K562 (cell line): ENCODE results near the gene C16orf92. TPM values are rescaled to one million over a fixed set of nuclear protein-coding genes. Genes with fewer than 3 reads are reported as not detected.

Experiments used
- BHLHE40 ChIP-seq: IDR thresholded peaks from 2 replicates; pipeline ENCODE4 v1.6.1; 2011; ENCODE audit warnings: low read length, improper control_type of control experiment
- EHMT2 ChIP-seq: fragments of 450-650 bp; IDR thresholded peaks from 2 replicates; pipeline ENCODE4 v1.6.1; 2018; ENCODE audit warnings: antibody characterized with exemption
- ERF ChIP-seq: fragments of 450-650 bp; formaldehyde crosslinking; IDR thresholded peaks from 2 replicates; pipeline ENCODE4 v1.4.0; 2020; ENCODE audit warnings: mild to moderate bottlenecking, mixed read lengths
- ESRRB ChIP-seq: fragments of 250-450 bp; sonication (Bioruptor Pico); IDR thresholded peaks from 2 replicates; pipeline ENCODE4 v1.5.0; 2020; ENCODE audit warnings: mild to moderate bottlenecking, moderate library complexity, borderline replicate concordance
- KHSRP ChIP-seq: fragments of 450-650 bp; IDR thresholded peaks from 2 replicates; pipeline ENCODE4 v1.6.1; 2017
- MEF2D ChIP-seq: conservative IDR thresholded peaks from 2 replicates; pipeline ENCODE4 v1.6.1; 2016; ENCODE audit warnings: low read depth, missing genetic modification characterization, missing compliant biosample characterization
- MYC ChIP-seq, 2 experiments: fragments of 250-450 bp in 1 of 2; sonication (Bioruptor Pico) in 1 of 2; IDR thresholded peaks; 2 replicates each; pipeline versions ENCODE4 v1.5.1 to v1.6.1; 2012 to 2021; ENCODE audit warnings: low read depth in 2 of 2, borderline replicate concordance in 1 of 2, improper control_type of control experiment in 1 of 2, low read length in 1 of 2, mild to moderate bottlenecking in 1 of 2, moderate library complexity in 1 of 2
- NCOA1 ChIP-seq: fragments of 450-650 bp; IDR thresholded peaks from 2 replicates; pipeline ENCODE4 v1.6.1; 2016; ENCODE audit warnings: low read depth
- POU5F1 ChIP-seq: fragments of 150-350 bp; IDR thresholded peaks from 2 replicates; pipeline ENCODE4 v1.6.1; 2014; ENCODE audit warnings: borderline replicate concordance, low read length, low read depth, mild to moderate bottlenecking; ENCODE audit not compliant: partially characterized antibody
- PURB ChIP-seq: sonication (generic); formaldehyde crosslinking; IDR thresholded peaks from 2 replicates; pipeline ENCODE4 v1.9.0; 2021; ENCODE audit warnings: low read depth, mild to moderate bottlenecking, missing genetic modification reagents
- TCF15 ChIP-seq: fragments of 250-450 bp; sonication (Bioruptor Pico); IDR thresholded peaks from 2 replicates; pipeline ENCODE4 v1.8.0; 2022; ENCODE audit warnings: moderate library complexity, mild to moderate bottlenecking, inconsistent platforms
- TOE1 ChIP-seq, 2 experiments: fragments of 450-650 bp in 1 of 2; sonication (generic) in 1 of 2; formaldehyde crosslinking in 1 of 2; IDR thresholded peaks; 2 replicates each; pipeline versions ENCODE4 v1.7.1 to v1.8.0; 2016 to 2022; ENCODE audit warnings: borderline replicate concordance in 2 of 2, mild to moderate bottlenecking in 2 of 2, antibody characterized with exemption in 1 of 2, inconsistent platforms in 1 of 2, low read depth in 1 of 2, missing genetic modification reagents in 1 of 2, moderate library complexity in 1 of 2
- XRCC5 ChIP-seq: fragments of 200-400 bp; formaldehyde crosslinking; IDR thresholded peaks from 2 replicates; pipeline ENCODE4 v1.6.1; 2017; ENCODE audit warnings: low read depth, mild to moderate bottlenecking, low read length
- ZBTB40 ChIP-seq, 2 experiments: fragments of 450-650 bp in 1 of 2; sonication (generic) in 1 of 2; formaldehyde crosslinking in 1 of 2; IDR thresholded peaks; 2 replicates each; pipeline versions ENCODE4 v1.7.1 to v1.9.0; 2016 to 2022; ENCODE audit warnings: inconsistent platforms in 1 of 2, mild to moderate bottlenecking in 1 of 2, missing genetic modification reagents in 1 of 2
- ZNF121 ChIP-seq: sonication (generic); formaldehyde crosslinking; conservative IDR thresholded peaks from 2 replicates; pipeline ENCODE4 v1.8.0; 2022; ENCODE audit warnings: missing genetic modification reagents
- polyA plus RNA-seq, 8 experiments: library from polyadenylated mRNA; depleted of rRNA in 4 of 8; stranded (reverse) in 5 of 8; unstranded in 3 of 8; fragments of >200 nt; fragmentation: Nextera tagmentation in 2 of 8; fragmentation: Illumina TruSeq in 1 of 8; extraction: Ambion mirVana in 2 of 8; extraction: Trizol in 1 of 8; gene quantifications; 2 replicates each; pipeline versions ENCODE4 v1.2.1 to v1.2.3, GENCODE V29; 2011 to 2014; ENCODE audit warnings: inconsistent platforms in 1 of 8, missing spikeins in 1 of 8
- total RNA-seq, 7 experiments: library from RNA; depleted of rRNA in 6 of 7; stranded (reverse); fragments of >200 nt in 6 of 7; fragmentation: Illumina TruSeq in 2 of 7; extraction: Trizol in 2 of 7; gene quantifications; 2 replicates each; pipeline versions ENCODE4 v1.2.1 to v1.2.3, GENCODE V29; 2011 to 2021; ENCODE audit warnings: low replicate concordance in 1 of 7

Gene C16orf92
- total and polyA plus RNA-seq, 9 of the 15 experiments (the other 6 are each of a cell fraction or from before 2014, with no cell fraction given), result not detected

- TF ChIP-seq KHSRP, result no peak
- TF ChIP-seq MYC (IDR thresholded peaks at IDR 0.05; ENCODE audit: low read depth, low read length), result 0 out of 2 replicates have a peak, but pooled peaks have one; percentile 35
- no peak for TF ChIP-seq MYC (CRISPR knock-in tag; IDR thresholded peaks at IDR 0.05; ENCODE audit: borderline replicate concordance, low read depth)
- TF ChIP-seq PURB (CRISPR knock-in tag), result no peak
- TF ChIP-seq ZBTB40 (IDR thresholded peaks at IDR 0.05), result no peak
- TF ChIP-seq ZBTB40 (CRISPR knock-in tag; IDR thresholded peaks at IDR 0.05), result no peak
- no peak for TF ChIP-seq ZNF121
- TF ChIP-seq TOE1 (IDR thresholded peaks at IDR 0.05; ENCODE audit: borderline replicate concordance), result no peak
- TF ChIP-seq TOE1 (CRISPR knock-in tag; IDR thresholded peaks at IDR 0.05; ENCODE audit: borderline replicate concordance, low read depth), result no peak
- peak; percentile 38; the same call in 1 of the 2 replicates for TF ChIP-seq XRCC5
- no peak for TF ChIP-seq MEF2D (tag)
- TF ChIP-seq NCOA1, result no peak
- no peak for TF ChIP-seq TCF15 (CRISPR knock-in tag)
- TF ChIP-seq ERF (CRISPR knock-in tag), result no peak
- TF ChIP-seq ESRRB (CRISPR knock-in tag), result no peak
- no peak for TF ChIP-seq EHMT2
- 0 out of 2 replicates have a peak, but pooled peaks have one; percentile 8 for TF ChIP-seq BHLHE40
- no peak for TF ChIP-seq POU5F1
Measured at GRCh38 chr16:30054959-30055553, 32.1 kb downstream of the C16orf92 start (continued).
